Jurkat, Clone E6-1 (cell line): ENCODE results near the gene PDSS1.

ENCODE experiments used
- DNase-seq: peaks from one replicate; pipeline ENCODE4 v3.0.0-alpha.2; 2011; ENCODE audit warnings: low read depth, low spot score
- H3K4me3 ChIP-seq: 2 replicates; pipeline ENCODE4 v1.5.1; 2011; ENCODE audit warnings: mild to moderate bottlenecking, low read length, control low read depth, moderate library complexity

Gene PDSS1

GRCh38 chr10:26730552-26730951, 33.1 kb downstream of the PDSS1 start:
- H3K4me3 ChIP-seq = no peak overlapping the region
- no peak for DNase-seq

GRCh38 chr10:26733750-26734568, 36.5 kb downstream of the PDSS1 start:
- H3K4me3 ChIP-seq = no peak overlapping the region
- DNase-seq = no peak

- no peak for DNase-seq
- H3K4me3 ChIP-seq = no peak overlapping the region
Observed at GRCh38 chr10:26735435-26735834, 37.9 kb downstream of the PDSS1 start.

- no peak for DNase-seq
- H3K4me3 ChIP-seq = no peak overlapping the region
Observed at GRCh38 chr10:26737730-26738129, 40.2 kb downstream of the PDSS1 start.

GRCh38 chr10:26738301-26738911, 40.9 kb downstream of the PDSS1 start:
- no peak overlapping the region for H3K4me3 ChIP-seq
- no peak for DNase-seq

GRCh38 chr10:26739071-26739631, 41.6 kb downstream of the PDSS1 start:
- no peak for DNase-seq
- H3K4me3 ChIP-seq = no peak overlapping the region

GRCh38 chr10:26741368-26741767, 43.9 kb downstream of the PDSS1 start:
- DNase-seq = no peak
- no peak overlapping the region for H3K4me3 ChIP-seq

DNA sequence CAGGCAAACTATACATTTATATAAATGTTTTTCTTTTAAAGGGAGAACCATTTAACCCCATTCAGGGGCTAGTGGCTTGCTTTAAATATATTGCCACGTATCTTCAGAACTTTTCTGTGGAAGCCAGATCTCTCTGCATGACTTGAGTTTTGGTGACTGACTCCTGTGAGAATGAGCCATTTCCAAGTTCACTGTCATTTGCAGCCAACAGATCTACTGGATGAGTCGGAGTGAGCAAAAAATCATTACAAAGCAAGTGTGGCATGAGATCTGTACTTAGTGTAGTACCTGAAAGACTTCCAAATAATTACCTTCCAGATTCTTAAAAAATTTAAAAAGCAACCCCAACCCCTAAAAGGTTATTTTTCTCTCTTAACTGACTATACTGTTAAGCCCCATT, 45.6 kb downstream of the PDSS1 start:
- no peak for DNase-seq
- no peak overlapping the region for H3K4me3 ChIP-seq

GRCh38 chr10:26743841-26744240, 46.3 kb downstream of the PDSS1 start:
- H3K4me3 ChIP-seq = no peak overlapping the region
- no peak for DNase-seq

DNA sequence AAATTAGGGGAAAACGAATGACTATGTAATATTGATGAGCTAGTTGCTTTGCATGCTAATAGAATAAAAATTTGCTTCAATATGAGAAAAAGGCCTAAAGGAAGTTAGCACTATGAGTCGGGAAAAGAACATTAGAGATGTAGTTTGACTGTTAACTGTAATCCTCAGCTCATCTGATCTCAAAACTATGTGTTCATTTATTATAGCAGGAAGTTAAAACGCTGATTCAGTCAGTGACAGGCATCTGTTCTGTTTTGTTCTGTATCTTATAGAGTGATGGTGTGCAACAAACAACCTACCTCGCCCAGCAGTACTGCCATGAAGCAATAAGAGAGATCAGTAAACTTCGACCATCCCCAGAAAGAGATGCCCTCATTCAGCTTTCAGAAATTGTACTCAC, 48.6 kb downstream of the PDSS1 start:
- no peak for DNase-seq
- H3K4me3 ChIP-seq = no peak overlapping the region

DNA sequence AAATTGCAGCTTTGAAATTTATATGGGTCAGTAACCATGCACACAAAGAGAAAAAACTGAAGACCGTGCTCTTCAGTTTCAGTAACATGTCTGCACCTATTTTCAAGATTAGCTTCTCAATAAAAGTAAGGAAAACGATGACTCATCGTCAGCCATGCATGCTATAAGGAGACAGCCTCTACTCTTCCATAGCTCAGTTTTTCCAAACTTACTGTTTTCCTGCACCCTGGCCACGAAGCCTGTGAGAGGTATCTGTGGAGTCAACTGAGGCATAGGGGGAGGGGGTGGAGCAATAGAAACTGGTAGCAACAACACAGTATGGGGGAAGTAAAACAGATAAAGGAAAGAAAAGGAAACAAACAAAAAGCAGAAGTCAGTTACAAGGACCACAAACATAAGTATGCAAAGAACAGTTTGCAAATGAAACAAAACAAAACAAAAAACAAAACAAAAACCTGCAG, 58.0 kb downstream of the PDSS1 start:
- H3K4me3 ChIP-seq = no peak overlapping the region
- no peak for DNase-seq

GRCh38 chr10:26759008-26759407, 61.5 kb downstream of the PDSS1 start:
- no peak overlapping the region for H3K4me3 ChIP-seq
- DNase-seq = no peak

- no peak for DNase-seq
Observed at GRCh38 chr10:26765549-26765948, 68.0 kb downstream of the PDSS1 start.

GRCh38 chr10:26770069-26770468, 72.6 kb downstream of the PDSS1 start:
- no peak overlapping the region for H3K4me3 ChIP-seq
- no peak for DNase-seq

More at GRCh38 chr10:26765549-26765948, 68.0 kb downstream of the PDSS1 start:
- no peak overlapping the region for H3K4me3 ChIP-seq

DNA sequence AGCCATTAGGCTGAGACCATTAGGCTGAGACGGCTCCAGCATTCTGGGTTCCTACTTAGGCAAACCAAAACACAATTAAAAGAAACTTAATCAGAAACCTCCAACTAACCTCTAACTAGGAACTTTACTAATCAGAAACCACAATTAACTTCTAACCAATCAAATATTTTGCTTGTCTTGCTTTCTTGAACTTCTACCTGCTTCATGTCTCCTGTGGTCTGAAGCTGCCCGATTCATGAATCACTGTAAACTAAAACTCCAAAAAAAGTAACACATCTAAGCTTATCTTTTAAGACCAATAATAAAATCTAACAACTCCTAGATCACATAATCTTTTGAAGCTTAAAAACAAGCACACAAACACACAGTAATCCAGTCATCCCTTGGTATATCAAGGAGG, 76.1 kb downstream of the PDSS1 start:
- H3K4me3 ChIP-seq = no peak overlapping the region
- no peak for DNase-seq

GRCh38 chr10:26776258-26776657, 78.8 kb downstream of the PDSS1 start:
- H3K4me3 ChIP-seq = no peak overlapping the region
- no peak for DNase-seq

- DNase-seq = no peak
Observed at GRCh38 chr10:26777686-26778085, 80.2 kb downstream of the PDSS1 start.

DNA sequence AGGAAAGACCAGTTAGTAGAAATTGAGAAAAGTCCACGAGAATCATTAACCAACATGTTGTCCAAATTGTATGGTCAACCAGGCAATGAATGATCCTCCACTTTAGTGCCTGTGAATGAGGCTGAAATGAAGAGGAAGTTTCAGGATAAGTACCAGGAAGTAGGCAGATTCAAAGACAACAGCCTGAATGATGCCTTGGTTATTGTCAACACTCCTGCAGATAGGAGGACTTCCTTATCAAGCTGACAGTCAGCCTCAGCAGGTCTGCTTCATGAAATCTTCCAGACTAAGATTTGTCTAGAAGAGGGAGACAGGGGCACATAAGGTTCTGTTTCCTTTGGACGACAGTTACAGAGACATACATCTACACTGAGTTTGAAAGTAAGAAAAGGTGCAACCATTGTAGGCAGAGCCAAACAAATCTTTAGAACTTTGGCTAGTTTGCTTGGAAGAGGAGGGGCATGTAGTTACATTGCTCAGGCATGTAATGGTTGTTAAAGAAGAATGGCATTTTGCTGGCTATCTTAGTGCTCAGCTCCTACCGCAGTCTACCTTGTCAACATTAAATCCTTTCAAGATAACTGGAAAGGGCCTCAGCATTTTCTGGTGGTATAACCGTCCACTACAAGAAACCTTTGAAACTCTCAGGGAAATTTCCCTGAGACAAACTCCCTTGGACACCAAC, 81.8 kb downstream of the PDSS1 start:
- H3K4me3 ChIP-seq = no peak overlapping the region
- DNase-seq = no peak

More at GRCh38 chr10:26777686-26778085, 80.2 kb downstream of the PDSS1 start:
- no peak overlapping the region for H3K4me3 ChIP-seq

- no peak overlapping the region for H3K4me3 ChIP-seq
- DNase-seq = no peak
Observed at GRCh38 chr10:26780106-26780792, 82.7 kb downstream of the PDSS1 start.
